NCI-H748 (cell line): ENCODE results near the gene CDC26.

ENCODE experiments used
- DNase-seq: peaks from one replicate; lab custom pipeline; 2025; ENCODE audit not compliant: unreplicated experiment; lab: John Stamatoyannopoulos, UW

Gene CDC26

GRCh38 chr9:113275157-113276131, at the start of gene CDC26, which contains the start of gene PRPF4:
Gene CDC26 (minus strand): TSS chr9:113275572. CDS start chr9:113272507, 3,065 bp downstream.
Gene PRPF4 (plus strand): TSS chr9:113275658. CDS start chr9:113275744, 86 bp downstream.
- peak; percentile 99 for DNase-seq

- no peak for DNase-seq
Observed at GRCh38 chr9:113322671-113323070, 47.3 kb upstream of the CDC26 start.

- no peak for DNase-seq
Observed at GRCh38 chr9:113320051-113320450, 44.7 kb upstream of the CDC26 start.

DNA sequence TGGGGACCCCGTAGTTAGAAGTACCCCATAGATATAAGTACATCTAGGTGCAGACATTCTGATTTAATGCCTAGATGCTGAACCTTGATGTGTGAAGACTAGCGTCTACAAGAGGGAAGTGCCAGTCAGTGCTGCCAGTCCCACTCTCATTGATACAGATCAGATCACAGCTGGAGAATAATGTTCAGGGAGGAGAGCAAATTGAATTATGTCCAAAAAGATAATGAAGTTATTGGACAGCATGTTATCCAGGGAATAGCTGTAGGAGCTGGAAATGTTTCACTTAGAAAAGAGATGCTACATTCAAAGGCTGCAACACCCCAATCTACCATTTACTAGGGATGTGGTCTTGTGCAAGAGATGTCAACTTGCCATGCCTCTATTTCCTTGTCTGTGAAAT, 43.7 kb upstream of the CDC26 start:
- no peak for DNase-seq

- DNase-seq, result no peak
Observed at GRCh38 chr9:113317777-113318176, 42.4 kb upstream of the CDC26 start.

GRCh38 chr9:113316030-113316429, 40.7 kb upstream of the CDC26 start:
- no peak for DNase-seq

DNA sequence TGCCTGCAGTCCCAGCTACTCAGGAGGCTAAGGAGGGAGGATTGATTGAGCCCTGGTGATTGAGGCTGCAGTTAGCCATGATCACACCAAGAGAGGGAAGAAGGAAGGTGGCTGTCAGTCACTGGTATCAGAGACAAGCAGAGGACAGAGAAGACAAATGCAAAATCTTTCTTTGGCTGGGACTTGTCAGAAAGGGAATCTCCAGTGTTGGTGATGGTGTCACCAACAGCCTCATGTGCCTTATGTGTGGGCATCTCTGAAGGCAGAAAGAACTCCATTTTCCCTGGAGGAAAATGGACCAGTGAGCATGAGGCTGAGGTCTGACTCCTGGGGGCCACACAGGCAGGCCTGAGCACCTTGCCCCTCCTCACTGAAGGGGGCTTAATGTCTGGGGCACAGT, 39.9 kb upstream of the CDC26 start:
- DNase-seq, result no peak

DNA sequence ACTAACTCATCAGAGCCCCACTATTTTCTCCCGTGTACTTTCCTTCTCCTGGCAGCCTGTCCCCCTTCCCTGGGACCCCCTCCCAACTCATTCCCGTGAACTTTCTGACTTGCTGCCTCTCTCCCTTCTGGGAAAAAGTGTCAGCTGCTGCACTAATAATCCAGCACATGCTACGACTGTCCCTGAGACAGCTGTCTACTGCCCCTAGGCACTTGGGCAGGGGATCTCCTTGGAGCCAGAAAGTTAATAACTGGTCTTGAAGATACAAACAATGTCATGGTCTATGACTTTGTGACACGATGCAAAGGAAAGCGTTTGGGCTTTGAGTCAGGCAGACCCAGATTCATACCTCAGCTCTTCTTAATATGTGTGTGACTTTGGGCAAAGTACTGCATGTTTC, 37.9 kb upstream of the CDC26 start:
- no peak for DNase-seq

GRCh38 chr9:113311961-113312360, 36.6 kb upstream of the CDC26 start:
- no peak for DNase-seq

- DNase-seq, result no peak
Observed at GRCh38 chr9:113310538-113310937, 35.2 kb upstream of the CDC26 start.

GRCh38 chr9:113309204-113309813, 33.9 kb upstream of the CDC26 start:
- DNase-seq, result peak; percentile 40

DNA sequence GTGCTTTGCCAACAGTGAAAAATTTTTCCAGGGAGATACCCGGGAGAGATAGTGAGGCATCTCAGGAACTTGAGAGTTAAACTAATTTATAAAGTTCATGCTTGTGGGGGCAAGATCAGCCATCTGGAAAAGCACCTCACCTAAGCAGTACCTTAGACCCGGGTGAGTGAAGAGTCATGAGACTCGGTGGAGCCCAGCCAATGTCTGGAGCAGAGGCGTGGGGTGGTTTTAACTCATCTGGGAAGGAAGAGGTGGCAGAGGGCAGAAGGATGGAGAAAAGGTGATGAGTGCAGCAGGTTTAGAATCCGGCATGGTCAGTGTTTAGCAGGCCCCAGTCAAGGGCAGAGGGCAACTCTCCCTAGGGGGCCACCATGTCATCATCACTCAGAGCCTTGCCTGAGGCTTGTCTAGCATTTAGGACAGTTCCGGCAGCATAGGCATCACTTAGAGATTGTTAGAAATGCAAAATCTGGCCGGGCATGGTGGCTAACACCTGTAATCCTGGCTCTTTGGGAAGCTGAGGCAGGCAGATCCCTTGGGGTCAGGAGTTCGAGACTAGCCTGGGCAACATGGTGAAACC, 32.1 kb upstream of the CDC26 start:
- no peak for DNase-seq

DNA sequence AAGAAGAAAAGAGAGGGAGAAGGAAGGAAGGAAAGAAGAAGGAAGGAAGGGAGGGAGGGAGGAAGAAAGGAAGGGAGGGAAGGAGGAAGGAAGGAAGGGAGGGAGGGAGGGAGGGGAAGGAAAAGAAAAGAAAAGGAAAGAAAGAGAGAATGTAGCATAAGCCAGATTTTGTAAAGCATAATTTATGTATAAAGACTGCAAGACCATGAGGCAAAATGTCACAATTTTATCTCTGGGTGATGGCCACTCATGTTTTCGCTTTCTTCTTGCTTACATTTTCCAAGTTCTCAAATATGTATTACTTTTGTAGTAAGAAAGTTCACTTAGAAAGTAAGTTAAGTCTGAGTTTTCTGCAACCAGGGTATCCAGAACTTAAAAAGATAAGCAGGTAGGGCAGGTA, 31.2 kb upstream of the CDC26 start:
- no peak for DNase-seq

DNA sequence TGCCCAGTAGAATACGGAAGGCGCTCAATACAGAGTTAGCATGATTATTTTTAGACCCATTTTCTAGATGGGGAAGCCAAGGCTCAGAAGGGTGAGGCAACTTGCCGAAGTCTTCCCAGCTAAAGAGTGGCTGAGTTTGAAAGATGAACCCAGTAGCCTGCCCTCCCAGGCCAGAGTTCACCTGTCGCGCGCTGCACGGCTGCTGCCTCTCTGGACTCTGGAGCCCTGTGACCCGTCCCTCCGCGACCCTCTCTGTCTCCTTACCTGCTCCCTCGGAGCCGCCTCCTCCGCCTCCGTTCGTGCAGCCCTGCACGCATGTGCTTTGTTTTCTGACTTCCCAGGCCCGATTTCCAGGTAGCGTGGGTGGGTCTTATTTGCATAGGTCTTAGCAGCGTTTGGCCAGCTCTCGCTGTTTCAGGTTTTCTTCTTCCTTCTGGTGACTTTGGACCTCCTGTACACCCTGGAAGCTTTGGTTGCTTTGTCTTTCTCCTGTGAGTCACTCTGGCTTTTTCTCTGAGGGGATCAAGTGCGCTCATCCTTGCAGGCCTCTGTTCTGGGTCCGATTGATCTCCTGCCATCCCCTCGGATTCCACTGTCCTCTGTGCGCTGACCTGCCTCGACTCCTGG, 27.5 kb upstream of the CDC26 start, which contains the start of gene RNF183:
Gene RNF183 (minus strand): TSS at position 585 of the 627 bp plus-strand sequence. CDS start 5,192 bp downstream, outside the sequence.
- DNase-seq, result no peak

GRCh38 chr9:113301548-113301947, 26.2 kb upstream of the CDC26 start:
- no peak for DNase-seq

- DNase-seq, result peak; percentile 33
Observed at GRCh38 chr9:113299800-113300292, 24.5 kb upstream of the CDC26 start.

- peak; percentile 96 for DNase-seq
Observed at GRCh38 chr9:113298924-113299770, 23.8 kb upstream of the CDC26 start.

- no peak for DNase-seq
Observed at GRCh38 chr9:113298311-113298710, 22.9 kb upstream of the CDC26 start.

DNA sequence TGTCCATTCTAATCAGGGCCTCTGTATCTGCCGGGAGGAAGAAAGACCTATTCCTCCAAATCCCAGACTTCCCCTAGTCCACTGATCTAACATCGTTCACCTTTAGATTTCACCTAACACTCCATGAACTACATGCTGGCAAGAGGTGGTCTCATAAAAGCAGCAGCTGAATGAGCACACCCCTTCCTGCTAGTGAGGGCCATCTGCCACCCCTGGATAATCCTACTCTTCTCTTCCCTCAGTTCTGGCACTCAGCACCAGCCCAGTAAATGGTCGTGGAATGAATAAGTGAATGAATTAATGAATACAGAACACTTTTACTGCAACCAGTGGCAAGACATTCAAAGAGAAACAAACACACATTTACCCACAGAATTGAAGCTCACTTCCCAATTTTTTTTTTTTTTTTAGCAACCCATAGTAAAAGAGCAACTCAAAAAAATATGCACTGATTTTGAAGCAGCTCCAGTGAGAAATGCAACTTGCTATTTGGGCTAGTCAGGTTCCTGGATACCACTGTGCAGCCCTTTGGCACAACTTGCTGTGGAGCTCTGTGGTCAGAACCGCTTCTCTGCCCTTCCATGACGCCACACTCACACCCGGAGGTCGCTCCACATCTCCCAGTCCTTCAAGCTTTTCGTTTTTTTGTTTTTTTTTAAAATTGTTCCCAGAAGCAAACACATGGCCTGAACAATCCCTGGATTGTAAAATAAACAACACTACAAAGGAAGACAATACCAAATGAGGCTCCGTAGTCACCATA, 21.6 kb upstream of the CDC26 start:
- no peak for DNase-seq
